22Rv1 (cell line): Measurements from ENCODE around the gene SMIM34.
"Not testable (repeated sequence)": the region's sequence is repeated elsewhere in the genome, so short reads cannot be mapped to it uniquely, and the experiment has no call there.

Source experiments
- H3K27ac ChIP-seq: fragments of 450-650 bp; 2 replicates; pipeline ENCODE4 v1.5.1; 2017

SMIM34 gene

GRCh38 chr21:34423805-34424204 lies at the start of gene SMIM34:
SMIM34 (minus strand) TSS chr21:34423951; CDS start chr21:34423839, 112 bp downstream.
- H3K27ac ChIP-seq: not testable (repeated sequence)

GRCh38 chr21:34467333-34467732 lies 43.6 kb upstream of the SMIM34 start:
- H3K27ac ChIP-seq: not testable (repeated sequence)

- not testable (repeated sequence) for H3K27ac ChIP-seq
These were observed 35.7 kb upstream of the SMIM34 start for GRCh38 chr21:34459426-34459825.

GRCh38 chr21:34458266-34458665 lies 34.5 kb upstream of the SMIM34 start:
- H3K27ac ChIP-seq: not testable (repeated sequence)

- not testable (repeated sequence) for H3K27ac ChIP-seq
These were observed 32.4 kb upstream of the SMIM34 start for GRCh38 chr21:34456180-34456579.

- not testable (repeated sequence) for H3K27ac ChIP-seq
These were observed 31.9 kb upstream of the SMIM34 start for GRCh38 chr21:34455628-34456027.

- not testable (repeated sequence) for H3K27ac ChIP-seq
These were observed 23.3 kb upstream of the SMIM34 start for GRCh38 chr21:34447018-34447417.

GRCh38 chr21:34443486-34443885 lies 19.7 kb upstream of the SMIM34 start:
- not testable (repeated sequence) for H3K27ac ChIP-seq

- not testable (repeated sequence) for H3K27ac ChIP-seq
These were observed 6.0 kb upstream of the SMIM34 start for GRCh38 chr21:34429710-34430109.

GRCh38 chr21:34428441-34428840 lies 4.7 kb upstream of the SMIM34 start:
- H3K27ac ChIP-seq: not testable (repeated sequence)

- H3K27ac ChIP-seq: not testable (repeated sequence)
These were observed 3.6 kb upstream of the SMIM34 start for GRCh38 chr21:34427339-34427738.

- H3K27ac ChIP-seq: not testable (repeated sequence)
These were observed 6.2 kb downstream of the SMIM34 start for GRCh38 chr21:34417448-34418077.

GRCh38 chr21:34407294-34407693 lies 16.5 kb downstream of the SMIM34 start:
- H3K27ac ChIP-seq: not testable (repeated sequence)

- H3K27ac ChIP-seq: not testable (repeated sequence)
These were observed 17.1 kb downstream of the SMIM34 start for GRCh38 chr21:34406676-34407075.

GRCh38 chr21:34406102-34406501 lies 17.6 kb downstream of the SMIM34 start:
- H3K27ac ChIP-seq: not testable (repeated sequence)

- not testable (repeated sequence) for H3K27ac ChIP-seq
These were observed 18.1 kb downstream of the SMIM34 start for GRCh38 chr21:34405686-34406085.

GRCh38 chr21:34404742-34405141 lies 19.0 kb downstream of the SMIM34 start:
- H3K27ac ChIP-seq: not testable (repeated sequence)

- H3K27ac ChIP-seq: not testable (repeated sequence)
These were observed 23.2 kb downstream of the SMIM34 start for GRCh38 chr21:34400522-34400921.

- not testable (repeated sequence) for H3K27ac ChIP-seq
These were observed 39.9 kb downstream of the SMIM34 start for GRCh38 chr21:34383724-34384415.

GRCh38 chr21:34383138-34383537 lies 40.6 kb downstream of the SMIM34 start:
- not testable (repeated sequence) for H3K27ac ChIP-seq

GRCh38 chr21:34375619-34375972 lies 48.2 kb downstream of the SMIM34 start:
- not testable (repeated sequence) for H3K27ac ChIP-seq

- not testable (repeated sequence) for H3K27ac ChIP-seq
These were observed 48.7 kb downstream of the SMIM34 start, which contains the start of gene SMIM11 for GRCh38 chr21:34374940-34375618. SMIM11 (plus strand) TSS chr21:34375507; CDS start chr21:34379505, 3,998 bp downstream.

- H3K27ac ChIP-seq: not testable (repeated sequence)
These were observed 49.3 kb downstream of the SMIM34 start for GRCh38 chr21:34374462-34374861.
